Testis (tissue), 2 donors: ENCODE results near the gene LMCD1.

ENCODE experiments used
- CTCF ChIP-seq, 3 experiments: fragments of 450-650 bp in 2 of 3; fragments of 200-600 bp in 1 of 3; sonication (generic) in 1 of 3; IDR thresholded peaks; one replicate each; pipeline ENCODE4 v1.5.1; 2016 to 2019; ENCODE audit warnings: antibody characterized with exemption in 3 of 3, mild to moderate bottlenecking in 2 of 3, moderate library complexity in 1 of 3
- POLR2A ChIP-seq: fragments of 450-650 bp; IDR thresholded peaks from one replicate; pipeline ENCODE4 v1.6.1; 2017; ENCODE audit warnings: antibody characterized with exemption, mild to moderate bottlenecking, moderate library complexity

GRCh38 chr3:8519774-8520448 is 18.3 kb downstream of the LMCD1 start:
- TF ChIP-seq POLR2A (no peak), CTCF (IDR thresholded peaks at IDR 0.05) (no peak)
